Vein endothelial cell (primary cell): ENCODE measurements around the gene ZNF462. TPM values are rescaled to one million over a fixed set of nuclear protein-coding genes. Genes with fewer than 3 reads are reported as not detected.

ENCODE experiments used
- small RNA-seq: library from RNA; depleted of rRNA; stranded (forward); fragments of <200 nt; gene quantifications from one replicate; pipeline ENCODE3, GENCODE V24; 2012
- total RNA-seq: library from RNA; depleted of rRNA; stranded (reverse); fragments of >200 nt; gene quantifications from 2 replicates; pipeline ENCODE4 v1.2.3, GENCODE V29; 2012

The ZNF462 gene
- 17.4 and 18.0 TPM in 2 replicates for total RNA-seq

GRCh38 chr9:106862821-106863720 lies at the start of gene ZNF462:
Gene ZNF462, plus strand, starts transcription at chr9:106863166. Its CDS starts 60,218 bp downstream, at chr9:106923384.

Small RNAs within 50 kb of the gene (small RNA-seq; reads per million reads assigned to genes)
- not detected for gene RNA5SP292
